ENCODE data around the gene ZBP1.
A peak's percentile ranks its signal among the peaks of the same experiment; 100 is the strongest.
"Not testable (repeated sequence)": the region's sequence is repeated elsewhere in the genome, so short reads cannot be mapped to it uniquely, and the experiment has no call there.

Gene ZBP1

DNA sequence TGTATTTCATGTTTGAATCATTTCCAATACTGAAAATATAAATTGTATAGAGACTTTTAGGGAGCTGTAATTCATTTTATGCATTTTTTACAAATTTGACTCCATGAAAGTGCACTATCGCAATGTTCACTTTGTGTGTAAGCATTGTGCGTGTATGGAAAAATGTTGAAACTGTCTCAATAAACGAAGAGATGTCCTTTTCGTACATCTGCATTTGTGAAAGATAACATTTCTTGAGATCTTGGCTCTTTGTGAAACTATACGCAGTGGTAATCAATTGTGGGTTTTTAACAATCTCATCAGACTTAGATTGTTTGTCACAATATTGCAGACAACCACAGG is 18.6 kb upstream of the ZBP1 start:
- Histone ChIP-seq H3K27me3 (ENCODE audit: control insufficient read depth in 5 of 5, insufficient read depth in 4 of 5, low read length in 5 of 5) (no peaks in the 10 kb centered on the region), H3K9me3 (ENCODE audit: control insufficient read depth in 5 of 5, low read length in 5 of 5) (peaks cover 0 to 6% (median 3%) of the 10 kb centered on the region in 5 donors), H3K27ac (ENCODE audit: low read depth, low read length) (no peak overlapping the region), H3K9ac (ENCODE audit: low read length in 5 of 5) (no peak overlapping the region), H3K36me3 (ENCODE audit: control insufficient read depth in 5 of 5, insufficient read depth in 5 of 5, low read length in 5 of 5) (no peaks in the 10 kb centered on the region), H3K4me1 (ENCODE audit: control insufficient read depth in 5 of 5, insufficient read depth in 5 of 5, low read length in 5 of 5) (no peaks in the 10 kb centered on the region), H3K4me3 (ENCODE audit: low read depth in 1 of 5, low read length in 5 of 5) (no peak overlapping the region)

- no peaks in the 10 kb centered on the region for H3K36me3 ChIP-seq (ENCODE audit: control insufficient read depth in 5 of 5, insufficient read depth in 5 of 5, low read length in 5 of 5)
Observed at GRCh38 chr20:57638173-57638894, 18.1 kb upstream of the ZBP1 start.

DNA sequence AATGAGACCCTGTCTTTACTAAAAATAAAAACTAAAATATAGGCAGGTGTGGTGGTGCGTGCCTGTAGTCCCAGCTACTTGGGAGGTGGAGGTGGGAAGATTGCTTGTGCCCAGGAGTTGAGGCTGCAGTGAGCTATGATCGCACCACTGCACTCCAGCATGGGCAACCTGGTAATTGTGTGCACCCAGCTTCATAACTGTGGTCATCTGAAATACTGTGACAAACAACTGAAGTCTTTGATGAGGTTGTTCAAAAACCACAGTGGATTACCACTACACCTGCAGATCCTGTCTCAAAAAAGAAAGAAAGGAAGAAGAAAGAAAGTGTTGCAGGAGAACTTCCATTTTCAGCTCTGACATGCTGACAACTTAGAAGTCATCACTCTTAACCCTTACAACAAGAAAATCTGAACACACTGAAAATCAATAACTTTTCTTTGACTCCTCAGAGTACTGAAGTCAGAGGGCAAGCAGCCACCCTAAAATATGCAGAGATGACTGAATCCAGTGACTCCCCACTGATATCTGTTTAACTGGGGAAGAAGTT is 13.8 kb upstream of the ZBP1 start:
- Histone ChIP-seq H3K27me3 (ENCODE audit: control insufficient read depth in 5 of 5, insufficient read depth in 4 of 5, low read length in 5 of 5) (no peaks in the 10 kb centered on the region), H3K9me3 (ENCODE audit: control insufficient read depth in 5 of 5, low read length in 5 of 5) (peaks cover 0 to 6% (median 0%) of the 10 kb centered on the region in 5 donors)

More at GRCh38 chr20:57638173-57638894, 18.1 kb upstream of the ZBP1 start:
- Histone ChIP-seq H3K4me3 (ENCODE audit: low read depth in 1 of 5, low read length in 5 of 5) (no peak overlapping the region), H3K27ac (ENCODE audit: low read depth, low read length) (no peak overlapping the region), H3K9ac (ENCODE audit: low read length in 5 of 5) (no peak overlapping the region), H3K27me3 (ENCODE audit: control insufficient read depth in 5 of 5, insufficient read depth in 4 of 5, low read length in 5 of 5) (no peaks in the 10 kb centered on the region), H3K4me1 (ENCODE audit: control insufficient read depth in 5 of 5, insufficient read depth in 5 of 5, low read length in 5 of 5) (no peaks in the 10 kb centered on the region), H3K9me3 (ENCODE audit: control insufficient read depth in 5 of 5, low read length in 5 of 5) (peaks cover 0 to 6% (median 1%) of the 10 kb centered on the region in 5 donors)

DNA sequence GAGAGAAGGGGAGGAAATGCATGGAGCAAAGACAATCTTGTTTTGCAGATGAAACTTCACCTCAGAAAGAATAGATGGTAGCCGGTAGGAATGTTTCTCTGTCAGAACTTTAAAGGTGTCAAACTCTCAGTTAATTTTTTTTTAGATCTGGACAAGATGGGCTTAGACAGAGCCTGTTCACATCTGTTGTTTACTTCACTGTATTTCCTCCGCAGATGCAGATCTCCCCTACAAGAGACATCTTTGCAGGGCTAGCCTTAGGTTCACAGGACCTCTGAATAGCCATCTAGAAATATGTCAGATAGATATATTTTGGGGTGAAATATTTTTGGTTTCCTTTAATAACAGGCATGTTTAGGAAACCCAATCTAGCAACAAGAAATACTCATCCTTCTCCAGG is 12.1 kb upstream of the ZBP1 start:
- H3K36me3 ChIP-seq (ENCODE audit: control insufficient read depth in 5 of 5, insufficient read depth in 5 of 5, low read length in 5 of 5) = no peaks in the 10 kb centered on the region
- no peak overlapping the region for H3K4me3 ChIP-seq (ENCODE audit: low read depth in 1 of 5, low read length in 5 of 5)
- H3K27me3 ChIP-seq (ENCODE audit: control insufficient read depth in 5 of 5, insufficient read depth in 4 of 5, low read length in 5 of 5) = no peaks in the 10 kb centered on the region
- H3K9ac ChIP-seq (ENCODE audit: low read length in 5 of 5) = no peak overlapping the region
- no peak overlapping the region for H3K27ac ChIP-seq (ENCODE audit: low read depth, low read length)
- H3K4me1 ChIP-seq (ENCODE audit: control insufficient read depth in 5 of 5, insufficient read depth in 5 of 5, low read length in 5 of 5) = peaks cover 6 to 19% (median 15%) of the 10 kb centered on the region in 5 donors
- peaks cover 0 to 6% (median 0%) of the 10 kb centered on the region in 5 donors for H3K9me3 ChIP-seq (ENCODE audit: control insufficient read depth in 5 of 5, low read length in 5 of 5)

More for the DNA sequence above, 13.8 kb upstream of the ZBP1 start:
- no peak overlapping the region for H3K9ac ChIP-seq (ENCODE audit: low read length in 5 of 5)
- H3K27ac ChIP-seq (ENCODE audit: low read depth, low read length) = no peak overlapping the region
- no peak overlapping the region for H3K4me3 ChIP-seq (ENCODE audit: low read depth in 1 of 5, low read length in 5 of 5)
- H3K36me3 ChIP-seq (ENCODE audit: control insufficient read depth in 5 of 5, insufficient read depth in 5 of 5, low read length in 5 of 5) = no peaks in the 10 kb centered on the region
- H3K4me1 ChIP-seq (ENCODE audit: control insufficient read depth in 5 of 5, insufficient read depth in 5 of 5, low read length in 5 of 5) = peaks cover 0 to 1% (median under 1%) of the 10 kb centered on the region in 5 donors

- H3K36me3 ChIP-seq (ENCODE audit: control insufficient read depth in 5 of 5, insufficient read depth in 5 of 5, low read length in 5 of 5) = no peaks in the 10 kb centered on the region
- peaks cover 9 to 25% (median 20%) of the 10 kb centered on the region in 5 donors for H3K4me1 ChIP-seq (ENCODE audit: control insufficient read depth in 5 of 5, insufficient read depth in 5 of 5, low read length in 5 of 5)
- H3K27ac ChIP-seq (ENCODE audit: low read depth, low read length) = no peak overlapping the region
- H3K9ac ChIP-seq (ENCODE audit: low read length in 5 of 5) = no peak overlapping the region
- peaks cover 0 to 3% (median 1%) of the 10 kb centered on the region in 5 donors for H3K9me3 ChIP-seq (ENCODE audit: control insufficient read depth in 5 of 5, low read length in 5 of 5)
- no peaks in the 10 kb centered on the region for H3K27me3 ChIP-seq (ENCODE audit: control insufficient read depth in 5 of 5, insufficient read depth in 4 of 5, low read length in 5 of 5)
- H3K4me3 ChIP-seq (ENCODE audit: low read depth in 1 of 5, low read length in 5 of 5) = peak overlapping the region in 2 of 5 donors; percentile 20 to 35
Observed at GRCh38 chr20:57630061-57630460, 9.8 kb upstream of the ZBP1 start.

DNA sequence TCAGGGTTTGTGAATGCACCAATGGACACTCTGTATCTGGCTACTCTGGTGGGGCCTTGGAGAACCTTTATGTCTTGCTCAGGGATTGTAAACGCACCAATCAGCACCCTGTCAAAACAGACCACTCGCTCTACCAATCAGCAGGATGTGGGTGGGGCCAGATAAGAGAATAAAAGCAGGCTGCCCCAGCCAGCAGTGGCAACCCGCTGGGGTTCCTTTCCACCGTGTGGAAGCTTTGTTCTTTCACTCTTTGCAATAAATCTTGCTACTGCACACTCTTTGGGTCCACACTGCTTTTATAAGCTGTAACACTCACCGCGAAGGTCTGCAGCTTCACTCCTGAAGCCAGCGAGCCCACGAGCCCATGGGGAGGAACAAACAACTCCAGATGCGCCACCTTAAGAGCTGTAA is 9.3 kb upstream of the ZBP1 start:
- not testable (repeated sequence) for H3K36me3 ChIP-seq (ENCODE audit: control insufficient read depth in 5 of 5, insufficient read depth in 5 of 5, low read length in 5 of 5); H3K27me3 ChIP-seq (ENCODE audit: control insufficient read depth in 5 of 5, insufficient read depth in 4 of 5, low read length in 5 of 5); H3K9ac ChIP-seq (ENCODE audit: low read length in 5 of 5); H3K9me3 ChIP-seq (ENCODE audit: control insufficient read depth in 5 of 5, low read length in 5 of 5); H3K27ac ChIP-seq (ENCODE audit: low read depth, low read length)
- peak overlapping the region in 3 of 5 donors; percentile 20 to 35 (median 23) for H3K4me3 ChIP-seq (ENCODE audit: low read depth in 1 of 5, low read length in 5 of 5)
- peaks cover 9 to 25% (median 20%) of the 10 kb centered on the region in 5 donors for H3K4me1 ChIP-seq (ENCODE audit: control insufficient read depth in 5 of 5, insufficient read depth in 5 of 5, low read length in 5 of 5)

- not testable (repeated sequence) for H3K9me3 ChIP-seq (ENCODE audit: control insufficient read depth in 5 of 5, low read length in 5 of 5); H3K4me3 ChIP-seq (ENCODE audit: low read depth in 1 of 5, low read length in 5 of 5); H3K27me3 ChIP-seq (ENCODE audit: control insufficient read depth in 5 of 5, insufficient read depth in 4 of 5, low read length in 5 of 5); H3K27ac ChIP-seq (ENCODE audit: low read depth, low read length); H3K36me3 ChIP-seq (ENCODE audit: control insufficient read depth in 5 of 5, insufficient read depth in 5 of 5, low read length in 5 of 5); H3K9ac ChIP-seq (ENCODE audit: low read length in 5 of 5)
- peaks cover 9 to 25% (median 20%) of the 10 kb centered on the region in 5 donors for H3K4me1 ChIP-seq (ENCODE audit: control insufficient read depth in 5 of 5, insufficient read depth in 5 of 5, low read length in 5 of 5)
Observed at GRCh38 chr20:57628962-57629308, 8.7 kb upstream of the ZBP1 start.

GRCh38 chr20:57628047-57628961 is 8.1 kb upstream of the ZBP1 start:
- H3K4me3 ChIP-seq (ENCODE audit: low read depth in 1 of 5, low read length in 5 of 5) = peak overlapping the region; percentile 12 to 58 (median 52)

DNA sequence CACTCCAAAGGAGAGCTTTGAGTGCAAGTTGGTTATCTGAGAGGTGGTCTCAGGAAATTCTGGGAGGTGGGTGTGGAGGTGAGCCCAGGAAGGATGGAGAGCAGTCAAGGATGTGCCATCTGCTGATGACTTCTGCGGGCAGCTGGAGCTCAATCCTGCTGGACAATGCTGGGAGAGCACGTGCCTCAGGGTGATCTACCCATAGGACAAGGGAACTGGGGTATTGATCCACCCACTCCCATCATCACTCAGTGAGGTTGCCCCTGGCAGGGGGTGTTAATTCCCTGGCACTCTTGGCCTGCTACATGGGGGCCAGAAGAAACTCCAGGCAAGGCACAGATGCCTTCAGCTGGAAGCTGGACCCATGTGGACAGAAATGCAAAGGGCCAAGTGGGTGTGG is 7.1 kb upstream of the ZBP1 start:
- Histone ChIP-seq H3K9ac (ENCODE audit: low read length in 5 of 5) (peak overlapping the region in 1 of 5 donors; percentile 11), H3K36me3 (ENCODE audit: control insufficient read depth in 5 of 5, insufficient read depth in 5 of 5, low read length in 5 of 5) (no peaks in the 10 kb centered on the region), H3K27me3 (ENCODE audit: control insufficient read depth in 5 of 5, insufficient read depth in 4 of 5, low read length in 5 of 5) (peaks cover 0 to 3% (median 0%) of the 10 kb centered on the region in 5 donors), H3K4me3 (ENCODE audit: low read depth in 1 of 5, low read length in 5 of 5) (peak overlapping the region in 1 of 5 donors; percentile 25), H3K9me3 (ENCODE audit: control insufficient read depth in 5 of 5, low read length in 5 of 5) (peaks cover 0 to 6% (median 5%) of the 10 kb centered on the region in 5 donors), H3K4me1 (ENCODE audit: control insufficient read depth in 5 of 5, insufficient read depth in 5 of 5, low read length in 5 of 5) (peaks cover 9 to 25% (median 20%) of the 10 kb centered on the region in 5 donors), H3K27ac (ENCODE audit: low read depth, low read length) (peak overlapping the region; percentile 81)

More at GRCh38 chr20:57628047-57628961, 8.1 kb upstream of the ZBP1 start:
- Histone ChIP-seq H3K9me3 (ENCODE audit: control insufficient read depth in 5 of 5, low read length in 5 of 5) (peaks cover 0 to 6% (median 5%) of the 10 kb centered on the region in 5 donors), H3K27ac (ENCODE audit: low read depth, low read length) (peak overlapping the region; percentile 81), H3K27me3 (ENCODE audit: control insufficient read depth in 5 of 5, insufficient read depth in 4 of 5, low read length in 5 of 5) (no peaks in the 10 kb centered on the region), H3K9ac (ENCODE audit: low read length in 5 of 5) (peak overlapping the region in 2 of 5 donors; percentile 4 to 11), H3K36me3 (ENCODE audit: control insufficient read depth in 5 of 5, insufficient read depth in 5 of 5, low read length in 5 of 5) (no peaks in the 10 kb centered on the region), H3K4me1 (ENCODE audit: control insufficient read depth in 5 of 5, insufficient read depth in 5 of 5, low read length in 5 of 5) (peaks cover 9 to 25% (median 20%) of the 10 kb centered on the region in 5 donors)

Data from subcutaneous abdominal adipose tissue (tissue), 5 donors.